ENCODE measurements around the gene PLA2G4A. TPM values are rescaled to one million over a fixed set of nuclear protein-coding genes. Genes with fewer than 3 reads are reported as not detected.

PLA2G4A gene
- total and polyA plus RNA-seq, 2 donors (not counting 1 experiment from before 2014, with no cell fraction given): 2.8 to 5.8 TPM

- no peaks in the 10 kb centered on the region for H3K27me3 ChIP-seq (ENCODE audit: control insufficient read depth, insufficient read depth, low read length)
- H3K36me3 ChIP-seq (ENCODE audit: control insufficient read depth, insufficient read depth, low read length): no peaks in the 10 kb centered on the region
- H3K4me1 ChIP-seq (ENCODE audit: control insufficient read depth, extremely low read depth, insufficient read depth, low read length): no peaks in the 10 kb centered on the region
- DNase-seq (ENCODE audit: low read depth in 2 of 2): no peak
- no peaks in the 10 kb centered on the region for H3K9me3 ChIP-seq (ENCODE audit: control insufficient read depth, insufficient read depth, low read depth, low read length)
- H3K27ac ChIP-seq (ENCODE audit: insufficient read depth, low read length): no peak overlapping the region
- no peak overlapping the region for H3K9ac ChIP-seq (ENCODE audit: insufficient read depth, low read length)
- no peak overlapping the region for H3K4me2 ChIP-seq (ENCODE audit: extremely low read depth, insufficient read depth, low read length)
- H3K79me2 ChIP-seq (ENCODE audit: control insufficient read depth, insufficient read depth, low read length): no peaks in the 10 kb centered on the region
- TF ChIP-seq, protein P1, sequence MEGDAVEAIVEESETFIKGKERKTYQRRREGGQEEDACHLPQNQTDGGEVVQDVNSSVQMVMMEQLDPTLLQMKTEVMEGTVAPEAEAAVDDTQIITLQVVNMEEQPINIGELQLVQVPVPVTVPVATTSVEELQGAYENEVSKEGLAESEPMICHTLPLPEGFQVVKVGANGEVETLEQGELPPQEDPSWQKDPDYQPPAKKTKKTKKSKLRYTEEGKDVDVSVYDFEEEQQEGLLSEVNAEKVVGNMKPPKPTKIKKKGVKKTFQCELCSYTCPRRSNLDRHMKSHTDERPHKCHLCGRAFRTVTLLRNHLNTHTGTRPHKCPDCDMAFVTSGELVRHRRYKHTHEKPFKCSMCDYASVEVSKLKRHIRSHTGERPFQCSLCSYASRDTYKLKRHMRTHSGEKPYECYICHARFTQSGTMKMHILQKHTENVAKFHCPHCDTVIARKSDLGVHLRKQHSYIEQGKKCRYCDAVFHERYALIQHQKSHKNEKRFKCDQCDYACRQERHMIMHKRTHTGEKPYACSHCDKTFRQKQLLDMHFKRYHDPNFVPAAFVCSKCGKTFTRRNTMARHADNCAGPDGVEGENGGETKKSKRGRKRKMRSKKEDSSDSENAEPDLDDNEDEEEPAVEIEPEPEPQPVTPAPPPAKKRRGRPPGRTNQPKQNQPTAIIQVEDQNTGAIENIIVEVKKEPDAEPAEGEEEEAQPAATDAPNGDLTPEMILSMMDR (conservative IDR thresholded peaks at IDR 0.05 in 1 of 2, IDR thresholded peaks at IDR 0.05 in 1 of 2; ENCODE audit: low read depth in 1 of 2, low read length in 2 of 2): no peak
- TF ChIP-seq EZH2 (IDR thresholded peaks at IDR 0.05; ENCODE audit: low read length, missing control alignments): no peak
- H2AFZ ChIP-seq (ENCODE audit: low read length): no peak overlapping the region
- H4K20me1 ChIP-seq (ENCODE audit: control insufficient read depth, extremely low read depth, insufficient read depth, low read length): no peaks in the 10 kb centered on the region
- H3K4me3 ChIP-seq (replicated peaks in 1 of 4; ENCODE audit: control extremely low read depth in 1 of 4, insufficient read depth in 1 of 4, low read depth in 3 of 4, low read length in 4 of 4): no peak overlapping the region
Measured at GRCh38 chr1:187032316-187032981, 203.7 kb downstream of the PLA2G4A start.

DNA sequence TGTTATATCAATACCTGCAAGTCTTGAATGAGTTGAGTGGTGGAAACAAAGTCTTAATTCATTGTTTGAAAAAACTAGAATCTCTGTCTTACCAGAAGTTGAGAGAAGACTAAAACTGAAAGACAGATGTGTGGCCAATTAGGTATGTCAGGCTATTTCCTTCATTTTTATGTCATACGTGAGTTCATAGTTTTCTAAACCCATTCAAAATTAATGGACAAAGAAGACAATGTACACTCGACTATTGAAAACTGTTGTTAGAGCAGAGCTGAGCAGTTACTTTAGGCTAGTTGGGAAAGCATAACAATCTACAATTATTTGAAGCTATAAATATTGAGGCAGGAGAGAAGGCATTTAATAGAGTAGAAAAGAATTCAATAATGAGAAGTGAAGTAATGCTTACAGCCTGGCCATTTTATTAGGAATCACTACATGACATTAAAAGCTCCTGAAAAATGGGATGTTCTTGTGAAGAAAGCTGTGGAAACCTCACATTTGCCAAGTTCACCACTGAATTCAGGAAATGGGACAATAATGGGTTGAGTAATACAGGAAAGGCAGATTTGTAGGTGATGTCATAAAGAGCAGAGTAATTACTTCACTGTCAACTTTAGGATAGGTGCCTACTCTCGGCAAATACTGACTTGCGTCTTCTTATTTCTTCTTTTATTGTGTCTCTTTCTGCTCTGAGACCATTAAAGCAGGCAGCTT, 204.4 kb downstream of the PLA2G4A start:
- Histone ChIP-seq H3K4me1 (ENCODE audit: control insufficient read depth, extremely low read depth, insufficient read depth, low read length) (no peaks in the 10 kb centered on the region), H3K4me2 (ENCODE audit: extremely low read depth, insufficient read depth, low read length) (no peak overlapping the region), H2AFZ (ENCODE audit: low read length) (no peak overlapping the region), H3K9ac (ENCODE audit: insufficient read depth, low read length) (no peak overlapping the region), H3K9me3 (ENCODE audit: control insufficient read depth, insufficient read depth, low read depth, low read length) (no peaks in the 10 kb centered on the region), H3K27me3 (ENCODE audit: control insufficient read depth, insufficient read depth, low read length) (no peaks in the 10 kb centered on the region), H4K20me1 (ENCODE audit: control insufficient read depth, extremely low read depth, insufficient read depth, low read length) (no peaks in the 10 kb centered on the region), H3K4me3 (replicated peaks in 1 of 4; ENCODE audit: control extremely low read depth in 1 of 4, insufficient read depth in 1 of 4, low read depth in 3 of 4, low read length in 4 of 4) (no peak overlapping the region), H3K36me3 (ENCODE audit: control insufficient read depth, insufficient read depth, low read length) (no peaks in the 10 kb centered on the region), H3K27ac (ENCODE audit: insufficient read depth, low read length) (no peak overlapping the region), H3K79me2 (ENCODE audit: control insufficient read depth, insufficient read depth, low read length) (no peaks in the 10 kb centered on the region)
- TF ChIP-seq EZH2 (IDR thresholded peaks at IDR 0.05; ENCODE audit: low read length, missing control alignments): no peak
- TF ChIP-seq, protein P1 (conservative IDR thresholded peaks at IDR 0.05 in 1 of 2, IDR thresholded peaks at IDR 0.05 in 1 of 2; ENCODE audit: low read depth in 1 of 2, low read length in 2 of 2): no peak
- peak in 1 of 2 donors; percentile 45 for DNase-seq (ENCODE audit: low read depth in 2 of 2)

DNA sequence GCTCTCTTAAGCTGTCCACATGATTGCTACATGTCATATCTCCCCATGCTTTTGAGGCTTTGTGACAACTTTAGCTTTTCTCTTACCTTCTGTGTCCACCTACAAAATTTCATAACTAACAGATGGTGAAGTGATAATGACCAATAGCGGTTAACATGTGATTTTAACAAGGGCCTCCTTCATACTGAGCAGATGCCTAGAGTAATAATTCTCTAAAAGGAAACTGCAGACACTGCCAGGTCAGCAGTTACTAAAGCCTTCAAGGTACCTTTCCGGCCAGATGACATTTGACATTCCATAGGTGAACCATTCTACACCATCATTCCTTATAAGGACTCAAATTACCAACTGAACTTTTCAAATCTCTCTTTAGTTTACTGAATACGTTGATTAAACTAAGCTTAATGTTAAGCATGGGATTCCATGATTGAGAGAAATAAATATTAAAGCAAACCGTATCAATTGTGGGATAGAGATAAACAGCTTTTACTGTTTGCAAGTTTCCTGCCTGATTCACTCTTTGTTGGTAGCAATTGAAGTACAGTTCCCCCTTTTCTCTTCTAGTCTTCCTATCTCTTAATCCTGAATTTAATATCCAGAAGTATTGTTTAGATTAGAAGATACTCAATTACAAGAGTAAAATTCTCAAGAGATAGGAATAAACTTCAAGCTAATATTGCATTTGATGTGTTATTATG, 205.1 kb downstream of the PLA2G4A start:
- no peaks in the 10 kb centered on the region for H3K9me3 ChIP-seq (ENCODE audit: control insufficient read depth, insufficient read depth, low read depth, low read length)
- no peaks in the 10 kb centered on the region for H3K79me2 ChIP-seq (ENCODE audit: control insufficient read depth, insufficient read depth, low read length)
- H4K20me1 ChIP-seq (ENCODE audit: control insufficient read depth, extremely low read depth, insufficient read depth, low read length): no peaks in the 10 kb centered on the region
- H3K4me1 ChIP-seq (ENCODE audit: control insufficient read depth, extremely low read depth, insufficient read depth, low read length): no peaks in the 10 kb centered on the region
- no peak overlapping the region for H3K27ac ChIP-seq (ENCODE audit: insufficient read depth, low read length)
- H2AFZ ChIP-seq (ENCODE audit: low read length): no peak overlapping the region
- DNase-seq (ENCODE audit: low read depth in 2 of 2): no peak
- H3K4me3 ChIP-seq (replicated peaks in 1 of 4; ENCODE audit: control extremely low read depth in 1 of 4, insufficient read depth in 1 of 4, low read depth in 3 of 4, low read length in 4 of 4): no peak overlapping the region
- H3K4me2 ChIP-seq (ENCODE audit: extremely low read depth, insufficient read depth, low read length): no peak overlapping the region
- no peaks in the 10 kb centered on the region for H3K27me3 ChIP-seq (ENCODE audit: control insufficient read depth, insufficient read depth, low read length)
- H3K36me3 ChIP-seq (ENCODE audit: control insufficient read depth, insufficient read depth, low read length): no peaks in the 10 kb centered on the region
- no peak for TF ChIP-seq EZH2 (IDR thresholded peaks at IDR 0.05; ENCODE audit: low read length, missing control alignments)
- TF ChIP-seq, protein P1 (conservative IDR thresholded peaks at IDR 0.05 in 1 of 2, IDR thresholded peaks at IDR 0.05 in 1 of 2; ENCODE audit: low read depth in 1 of 2, low read length in 2 of 2): no peak
- H3K9ac ChIP-seq (ENCODE audit: insufficient read depth, low read length): no peak overlapping the region

Data from fibroblast of lung (primary cell).